Erythroblast (primary cell): ENCODE results near the gene CDK14.

ENCODE experiments used
- GATA1 ChIP-seq: IDR thresholded peaks from 2 replicates; pipeline ENCODE4 v1.6.1; 2011; ENCODE audit warnings: low read depth, mild to moderate bottlenecking, control low read depth, low read length, moderate library complexity
- POLR2A ChIP-seq: IDR thresholded peaks from 2 replicates; pipeline ENCODE4 v1.6.1; 2011; ENCODE audit warnings: mild to moderate bottlenecking, low read length

- TF ChIP-seq POLR2A (no peak), GATA1 (no peak)
These were observed 247.4 kb downstream of the CDK14 start for GRCh38 chr7:90843472-90843871.
